OCI-LY1 (cell line): ENCODE data around the gene ARV1.

ENCODE experiments used
- CTCF ChIP-seq: fragments of 200-600 bp; sonication (generic), shearing (Covaris generic); IDR thresholded peaks from 2 replicates; pipeline ENCODE4 v1.5.1; 2017; ENCODE audit warnings: mild to moderate bottlenecking, antibody characterized with exemption, low read length, moderate library complexity, mixed read lengths
- EZH2 ChIP-seq: fragments of 200-600 bp; sonication (generic), shearing (Covaris generic); IDR thresholded peaks from 2 replicates; pipeline ENCODE4 v1.8.0; 2017; ENCODE audit warnings: borderline replicate concordance, mixed run types, mild to moderate bottlenecking, antibody characterized with exemption, low read length, moderate library complexity, mixed read lengths

- no peak for TF ChIP-seq CTCF
- no peak for TF ChIP-seq EZH2
These were observed 50.9 kb downstream of the ARV1 start for GRCh38 chr1:231029841-231030240.
